RKO (cell line): ENCODE measurements around the gene PPP1R13B.
"Not testable (repeated sequence)": the region's sequence is repeated elsewhere in the genome, so short reads cannot be mapped to it uniquely, and the experiment has no call there.

ENCODE experiments used
- DNase-seq: peaks from one replicate; pipeline ENCODE4 v3.0.0-alpha.2; 2016; ENCODE audit warnings: low spot score

Gene PPP1R13B

DNA sequence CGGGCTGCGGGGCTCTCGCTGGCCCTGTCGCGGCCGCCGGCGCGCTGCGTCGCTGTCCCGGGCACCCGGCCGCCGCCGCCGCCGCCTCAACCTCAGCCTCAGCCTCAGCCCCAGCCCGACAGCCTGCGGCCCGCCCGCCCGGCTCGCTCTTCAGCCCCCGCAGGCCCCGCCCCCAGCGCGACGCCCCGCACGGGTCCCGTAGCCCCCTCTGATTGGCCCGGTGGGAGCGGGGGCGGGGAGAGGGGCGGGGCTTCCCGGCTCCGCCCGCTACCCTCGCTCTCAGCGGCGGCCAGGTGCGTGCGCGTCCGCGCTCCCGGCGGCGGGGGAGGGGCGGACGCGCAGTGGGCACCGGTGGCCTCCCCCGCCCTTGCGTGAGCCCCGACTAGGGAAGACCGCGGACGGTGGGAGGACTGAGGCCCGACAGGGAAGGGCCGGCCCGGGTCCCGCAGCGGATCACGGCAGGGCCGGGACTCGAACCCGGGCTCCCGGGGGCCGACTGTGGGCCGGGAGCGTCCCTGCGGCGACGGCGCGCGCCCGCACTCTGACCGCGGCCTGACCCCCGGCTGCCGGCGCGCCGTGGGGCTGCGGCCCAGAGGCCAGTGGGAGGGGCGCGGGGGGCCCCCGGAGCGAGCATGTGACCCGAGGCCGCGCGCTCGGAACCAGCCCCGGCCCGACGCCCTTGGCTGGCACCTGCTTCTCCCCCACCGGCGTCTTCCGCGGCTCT lies at the start of gene PPP1R13B:
Gene PPP1R13B (minus strand): TSS at position 125 of the 724 bp plus-strand sequence. CDS start 268 bp downstream, outside the sequence.
- peak; percentile 89 for DNase-seq

DNA sequence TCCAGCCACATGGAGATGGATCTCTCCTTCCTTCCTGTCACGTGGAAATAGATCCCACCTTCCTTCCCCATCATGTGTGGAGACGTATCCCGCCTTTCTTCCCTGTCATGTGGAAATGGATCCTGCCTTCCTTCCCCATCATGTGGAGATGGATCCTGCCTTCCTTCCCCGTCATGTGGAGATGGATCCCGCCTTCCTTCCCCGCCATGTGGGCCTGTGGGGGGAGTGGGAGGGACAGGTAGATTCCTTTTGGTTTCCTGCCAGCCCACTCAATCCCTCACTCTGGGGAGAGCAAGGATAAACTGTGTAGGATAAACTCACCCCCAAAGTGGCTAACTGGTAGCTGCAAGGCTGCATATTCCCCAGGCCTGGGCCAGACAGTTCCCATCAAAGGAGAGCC lies 49.2 kb upstream of the PPP1R13B start:
- DNase-seq = no peak

GRCh38 chr14:103894723-103895059 lies 47.3 kb upstream of the PPP1R13B start:
- DNase-seq = no peak

DNA sequence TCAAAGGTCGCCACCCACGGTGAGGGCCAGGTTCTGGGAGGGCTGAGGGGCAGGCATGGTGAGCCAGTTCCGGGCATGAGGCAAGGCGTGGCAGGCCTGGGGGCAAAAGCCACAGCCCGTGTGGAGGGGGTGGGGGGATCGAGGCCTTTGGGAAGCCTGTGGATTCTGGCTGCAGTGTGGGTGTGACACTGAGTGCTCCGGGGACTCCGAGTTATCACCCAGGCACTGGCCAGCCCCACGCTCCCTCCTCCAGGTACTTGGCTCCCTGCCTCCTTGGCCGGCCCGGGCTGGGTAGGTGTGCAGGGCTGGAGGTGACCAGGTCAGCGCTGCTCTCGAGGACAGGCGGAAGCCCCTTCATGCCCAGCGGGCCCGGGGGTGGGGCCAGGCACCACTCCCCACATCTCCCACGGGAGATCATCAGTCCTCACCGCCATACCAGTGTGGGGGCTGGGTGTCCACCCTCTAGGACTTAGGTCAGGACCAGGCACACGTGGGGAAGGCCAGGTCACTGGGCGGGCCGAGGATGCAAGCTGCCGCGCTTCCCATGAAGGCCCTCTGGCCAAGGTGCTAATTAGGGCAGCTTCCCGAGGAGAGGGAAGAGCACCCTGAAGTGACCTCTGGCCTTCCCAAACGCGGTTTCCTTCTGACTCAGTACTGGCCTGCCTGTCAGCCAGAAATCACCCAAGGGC lies 46.8 kb upstream of the PPP1R13B start:
- DNase-seq = no peak

DNA sequence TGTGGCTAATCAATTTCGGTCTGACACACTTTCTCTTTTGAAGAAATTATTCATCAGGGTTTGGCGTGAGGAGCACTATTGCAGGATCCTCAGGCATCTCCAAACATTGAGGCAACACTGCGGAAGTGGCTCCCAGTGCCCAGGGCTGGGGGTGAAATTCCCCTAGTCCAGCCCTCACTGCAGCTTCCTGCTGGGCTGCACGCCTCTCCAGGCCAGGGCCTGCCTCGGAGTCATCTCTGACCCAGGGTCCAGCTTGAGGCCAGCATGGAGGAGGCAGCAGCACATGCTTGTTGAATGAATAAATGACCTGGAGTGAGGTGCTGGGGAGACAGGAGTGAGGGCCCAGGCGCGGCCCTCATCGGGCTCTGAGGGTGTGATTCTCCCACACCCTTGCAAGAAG lies 44.9 kb upstream of the PPP1R13B start:
- DNase-seq = no peak

- no peak for DNase-seq
These were observed 44.4 kb upstream of the PPP1R13B start for GRCh38 chr14:103891667-103892215.

DNA sequence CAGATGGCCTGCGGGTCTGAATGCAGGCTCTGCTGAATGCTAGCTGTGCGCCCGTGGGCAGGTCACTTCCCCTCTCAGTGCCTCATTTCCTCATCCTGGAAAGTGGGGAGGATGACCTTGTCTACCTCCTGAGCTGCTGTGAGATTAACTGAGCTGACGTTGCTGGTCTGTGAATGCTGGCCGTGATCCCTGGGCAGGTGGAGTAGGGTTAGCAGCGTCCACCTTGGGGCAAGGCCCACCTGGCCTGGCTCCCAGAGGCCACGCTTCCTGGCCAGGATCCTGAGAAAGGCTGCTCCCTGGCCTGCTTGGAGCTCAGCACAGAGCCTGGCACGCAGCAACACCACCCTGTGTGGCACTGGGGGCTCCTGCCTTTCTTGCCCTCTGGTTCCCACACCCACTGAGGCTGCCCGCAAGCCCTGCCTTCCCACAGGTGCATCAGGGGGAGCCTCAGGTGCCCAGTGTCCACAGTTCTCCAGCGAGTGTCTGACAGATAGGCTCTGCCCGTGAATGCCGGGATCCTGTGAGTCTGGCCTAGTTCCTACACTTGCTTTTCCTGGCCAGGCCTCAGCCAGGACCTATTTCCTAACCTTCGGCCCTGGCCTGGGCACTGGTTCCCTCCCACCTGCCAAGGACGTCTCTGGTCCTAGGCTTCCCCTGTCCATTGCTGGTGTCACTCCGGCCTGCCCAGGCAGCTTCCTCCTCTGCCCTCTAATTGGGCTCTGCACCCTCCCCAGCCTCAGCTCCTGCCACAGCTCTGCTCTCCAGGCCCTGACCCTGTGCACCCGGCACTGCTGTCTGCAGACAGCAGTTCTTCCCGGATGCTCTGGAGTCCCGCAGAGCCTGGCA lies 43.7 kb upstream of the PPP1R13B start:
- DNase-seq = no peak

GRCh38 chr14:103890052-103890371 lies 42.6 kb upstream of the PPP1R13B start:
- DNase-seq = no peak

DNA sequence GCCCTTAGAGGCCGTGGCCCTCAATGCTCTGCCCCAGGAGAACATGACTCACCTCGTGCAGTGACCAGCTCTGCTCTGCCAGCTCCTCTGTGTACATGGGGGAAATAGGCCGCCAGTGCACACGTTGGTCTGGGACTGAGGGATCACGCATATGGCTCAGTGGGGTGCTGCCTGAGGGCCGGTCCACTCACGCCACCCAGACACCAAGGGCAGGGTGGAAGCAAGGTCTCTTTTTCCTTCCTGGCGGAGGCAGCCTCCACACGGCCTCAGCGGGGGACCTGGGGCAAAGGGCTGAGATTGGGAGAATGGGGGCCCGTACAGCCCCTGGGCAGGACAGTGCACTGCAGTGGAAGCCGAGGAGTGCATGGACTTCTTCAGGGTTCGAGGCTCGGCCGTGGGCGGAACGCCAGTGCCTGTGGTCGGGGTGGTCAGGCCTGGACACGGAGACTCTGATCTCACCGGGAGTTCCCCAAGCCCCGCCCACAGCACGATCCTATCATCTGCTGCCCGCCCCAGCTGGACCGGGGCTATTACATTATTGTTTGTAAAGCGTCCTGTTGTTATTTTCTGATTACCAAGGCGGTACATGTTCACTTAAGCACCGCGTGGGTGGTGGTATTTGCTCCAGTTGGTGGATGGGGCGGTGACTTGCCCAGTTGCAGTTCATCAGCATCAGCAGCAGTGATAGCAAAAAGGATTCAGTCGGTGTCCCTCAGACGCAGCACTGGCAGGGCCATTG lies 42.1 kb upstream of the PPP1R13B start:
- no peak for DNase-seq

- not testable (repeated sequence) for DNase-seq
These were observed 41.6 kb upstream of the PPP1R13B start for GRCh38 chr14:103889002-103889312.

DNA sequence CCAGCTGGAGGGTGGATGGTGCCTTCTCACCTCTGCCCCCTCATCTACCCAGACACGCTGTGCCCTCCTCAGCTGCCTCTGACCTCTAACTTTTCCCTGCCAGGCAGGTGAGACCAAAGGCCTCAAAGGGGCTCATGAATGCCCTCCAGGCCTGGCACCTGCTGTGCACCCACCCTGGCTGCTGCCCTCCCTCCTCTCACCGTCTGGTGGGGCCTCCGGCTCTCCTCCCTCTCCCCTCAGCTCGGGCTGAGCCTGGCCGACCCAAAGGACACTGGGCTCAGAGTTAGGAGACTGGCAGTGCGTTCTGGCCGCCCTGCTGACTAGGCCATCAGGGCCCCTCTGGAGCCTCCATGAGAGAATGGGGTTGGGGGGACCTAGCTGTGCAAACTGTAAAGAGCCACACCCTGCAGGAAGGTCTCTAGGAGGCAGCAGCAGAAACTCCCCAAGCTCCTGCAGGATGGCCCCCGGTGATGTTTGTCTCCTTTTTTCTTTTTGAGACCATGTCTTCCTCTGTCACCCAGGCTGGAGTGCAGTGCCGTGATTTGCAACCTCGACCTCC lies 40.3 kb upstream of the PPP1R13B start:
- no peak for DNase-seq

DNA sequence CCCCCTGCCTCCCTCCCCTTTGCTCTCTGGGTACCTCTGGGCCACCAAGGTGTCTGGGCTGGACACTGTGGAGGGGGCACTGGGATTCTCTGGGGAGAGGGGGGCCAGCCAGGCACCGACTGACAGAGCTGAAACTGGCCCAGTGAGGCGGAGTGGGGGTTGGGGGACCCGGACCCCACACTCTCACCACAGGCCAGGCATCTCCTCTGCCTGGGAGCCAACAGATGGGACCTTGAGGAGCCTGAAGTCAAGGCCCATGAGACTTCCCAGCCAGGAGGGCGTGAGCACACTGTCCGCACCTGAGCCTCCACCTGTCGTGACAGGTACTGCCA lies 39.8 kb upstream of the PPP1R13B start:
- no peak for DNase-seq

GRCh38 chr14:103886304-103887169 lies 39.2 kb upstream of the PPP1R13B start:
- DNase-seq = no peak

- no peak for DNase-seq
These were observed 38.1 kb upstream of the PPP1R13B start for GRCh38 chr14:103885509-103885932.

DNA sequence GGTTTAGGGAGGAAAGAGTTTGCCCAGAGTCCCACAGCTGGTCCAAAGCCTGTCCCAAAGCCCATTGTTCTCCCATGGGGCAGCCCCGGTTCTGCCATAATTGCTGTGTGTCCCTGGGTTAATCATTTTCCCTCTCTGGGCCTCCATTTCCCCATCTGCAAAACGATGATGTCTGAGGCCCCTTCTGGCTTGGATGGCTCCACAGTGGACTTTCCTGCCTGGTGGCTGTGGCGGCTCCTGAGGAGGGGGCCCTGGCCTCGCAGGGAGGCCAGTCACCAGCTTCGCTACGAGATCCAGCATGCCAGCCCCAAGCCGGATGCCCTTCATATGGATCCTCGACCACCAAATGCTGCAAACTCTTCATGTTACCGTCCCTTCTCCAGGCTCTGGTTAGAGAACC lies 37.5 kb upstream of the PPP1R13B start:
- no peak for DNase-seq

GRCh38 chr14:103883263-103883523 lies 35.8 kb upstream of the PPP1R13B start:
- no peak for DNase-seq

DNA sequence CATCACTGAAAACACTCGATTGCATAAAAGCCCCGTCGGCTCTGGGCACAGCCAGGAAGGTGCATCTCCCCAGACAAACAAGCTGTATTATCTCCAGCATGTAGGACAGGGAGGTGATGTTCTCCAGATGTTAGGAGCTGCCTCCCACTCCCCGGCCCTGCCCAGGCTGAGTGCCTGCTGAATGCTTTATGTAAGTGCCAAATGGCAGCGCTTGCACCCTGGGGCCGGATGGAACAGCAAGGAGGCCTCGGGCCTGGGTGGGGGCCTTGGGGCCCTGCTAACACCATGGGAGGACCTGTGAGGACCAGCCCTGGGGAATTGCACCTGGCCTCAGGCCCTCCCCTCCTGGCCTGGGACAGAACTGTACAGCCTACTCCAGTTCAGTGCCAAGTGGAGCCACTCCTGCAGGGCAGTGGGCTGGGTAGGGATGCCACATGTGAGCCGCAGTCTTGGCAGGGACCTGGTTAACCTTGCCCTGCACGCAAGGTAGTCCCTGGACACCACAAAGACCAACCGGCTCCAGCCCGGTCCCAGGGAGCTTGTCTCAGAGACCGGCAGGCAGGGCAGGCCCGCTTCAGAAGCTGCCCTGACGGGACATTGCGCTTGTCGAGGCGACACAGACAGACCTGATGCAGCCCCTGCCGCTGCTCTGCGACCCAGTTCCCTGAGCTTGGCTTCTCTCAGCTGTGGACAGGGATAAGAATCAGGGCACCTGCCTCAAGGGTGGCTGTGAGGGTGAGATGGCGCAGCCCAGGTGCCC lies 35.3 kb upstream of the PPP1R13B start:
- no peak for DNase-seq

DNA sequence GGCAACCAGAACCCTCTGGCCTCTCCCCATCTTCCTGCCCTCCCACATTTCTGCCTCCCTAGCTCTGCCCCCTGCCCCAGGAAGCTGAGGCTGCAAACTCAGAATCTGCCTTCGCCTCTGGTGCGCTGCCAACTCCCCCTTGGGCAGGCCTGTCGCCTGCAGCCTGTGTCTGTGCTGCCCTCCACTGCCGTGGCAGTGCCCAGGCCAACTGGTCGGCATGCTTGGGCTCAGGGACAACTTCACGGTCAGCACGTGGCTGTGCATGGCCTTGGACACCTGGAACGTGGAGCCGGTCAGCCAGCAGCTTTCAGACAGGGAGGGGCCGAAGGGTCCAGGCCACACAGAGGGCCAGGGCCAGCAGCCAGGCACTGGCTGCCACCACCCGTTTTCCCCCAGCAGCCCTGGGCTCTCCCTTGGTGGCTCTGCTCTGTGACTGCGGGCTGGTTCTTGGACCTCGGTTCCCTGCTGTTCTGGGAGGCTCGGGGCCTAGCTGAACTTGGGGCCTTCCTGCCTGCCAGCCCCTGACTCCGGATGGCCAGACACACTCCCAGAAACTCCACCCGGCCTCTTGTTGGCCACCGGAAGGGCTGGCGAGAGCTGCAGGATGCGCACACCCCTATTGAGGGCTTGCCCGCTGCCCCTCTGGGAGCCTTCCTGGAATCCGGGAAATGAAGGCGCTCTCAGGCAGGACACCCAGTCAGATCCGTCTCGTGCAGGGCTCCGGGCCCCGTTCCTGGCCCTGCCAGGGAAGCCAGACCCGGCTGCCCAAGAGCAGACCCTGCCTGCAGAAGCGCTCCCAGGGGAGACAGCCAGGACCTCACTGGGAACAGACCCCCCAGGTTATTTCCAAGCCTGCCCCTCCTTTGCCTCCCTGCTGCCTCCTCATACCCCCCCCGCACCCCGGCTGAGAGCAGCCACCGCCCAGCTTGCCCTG lies 34.2 kb upstream of the PPP1R13B start:
- no peak for DNase-seq
